DOHH2 (cell line): ENCODE measurements around the gene MAPK11.

Source experiments
- H3F3A ChIP-seq: fragments of 200-600 bp; sonication (generic), shearing (Covaris generic); 2 replicates; pipeline ENCODE4 v1.6.0; 2016; ENCODE audit warnings: antibody characterized with exemption, mild to moderate bottlenecking; ENCODE audit not compliant: control insufficient read depth, insufficient read depth
- H3K27ac ChIP-seq: fragments of 200-600 bp; sonication (generic); 2 replicates; pipeline ENCODE4 v1.5.1; 2014; ENCODE audit warnings: low read depth, mild to moderate bottlenecking, low read length, moderate library complexity
- H3K27me3 ChIP-seq: fragments of 200-600 bp; sonication (generic); 2 replicates; pipeline ENCODE4 v1.6.1; 2014; ENCODE audit warnings: mild to moderate bottlenecking, low read length, mixed read lengths; ENCODE audit not compliant: control insufficient read depth
- H3K36me3 ChIP-seq: fragments of 200-600 bp; sonication (generic); 2 replicates; pipeline ENCODE4 v1.6.1; 2014; ENCODE audit warnings: mild to moderate bottlenecking, low read length, moderate library complexity, mixed read lengths; ENCODE audit not compliant: control insufficient read depth
- H3K4me1 ChIP-seq: fragments of 200-600 bp; sonication (generic); 2 replicates; pipeline ENCODE4 v1.6.1; 2014; ENCODE audit warnings: mild to moderate bottlenecking, low read length, mixed read lengths; ENCODE audit not compliant: control insufficient read depth
- H3K4me2 ChIP-seq: fragments of 200-600 bp; sonication (generic); 2 replicates; pipeline ENCODE4 v1.6.0; 2014; ENCODE audit warnings: mild to moderate bottlenecking, low read length, moderate library complexity
- H3K4me3 ChIP-seq: fragments of 200-600 bp; sonication (generic); 2 replicates; pipeline ENCODE4 v1.5.1; 2014; ENCODE audit warnings: mild to moderate bottlenecking, low read length, mixed read lengths
- H3K79me2 ChIP-seq: fragments of 200-600 bp; sonication (generic); 2 replicates; pipeline ENCODE4 v1.6.1; 2014; ENCODE audit warnings: mild to moderate bottlenecking, low read length, mixed read lengths; ENCODE audit not compliant: control insufficient read depth
- H3K9me2 ChIP-seq: fragments of 200-600 bp; sonication (generic); replicated peaks from 2 replicates; pipeline ENCODE4 v1.6.1; 2014; ENCODE audit warnings: mild to moderate bottlenecking, low read length, mixed read lengths; ENCODE audit not compliant: control insufficient read depth
- H3K9me3 ChIP-seq: fragments of 200-600 bp; sonication (generic); 2 replicates; pipeline ENCODE4 v1.6.1; 2014; ENCODE audit warnings: antibody characterized with exemption, low read length, mixed read lengths; ENCODE audit not compliant: control insufficient read depth, insufficient read depth
- H4K20me1 ChIP-seq: fragments of 200-600 bp; sonication (generic); 2 replicates; pipeline ENCODE4 v1.6.0; 2014; ENCODE audit warnings: low read depth, mild to moderate bottlenecking, antibody characterized with exemption, low read length, moderate library complexity; ENCODE audit not compliant: control insufficient read depth, insufficient read depth
- CTCF ChIP-seq: fragments of 200-600 bp; sonication (generic); IDR thresholded peaks from one replicate; pipeline ENCODE4 v1.5.1; 2014; ENCODE audit warnings: antibody characterized with exemption, mild to moderate bottlenecking, low read depth, low read length; ENCODE audit not compliant: poor library complexity, severe bottlenecking
- EZH2phosphoT487 ChIP-seq: fragments of 200-600 bp; sonication (generic); IDR thresholded peaks from 2 replicates; pipeline ENCODE4 v1.6.1; 2017; ENCODE audit warnings: borderline replicate concordance, mild to moderate bottlenecking, antibody characterized with exemption, low read length, moderate library complexity, mixed read lengths

Gene MAPK11

GRCh38 chr22:50227579-50228215 is 42.5 kb downstream of the MAPK11 start:
- no peaks in the 10 kb centered on the region for H3K4me1 ChIP-seq
- no peak overlapping the region for H3K4me3 ChIP-seq
- no peaks in the 10 kb centered on the region for H3F3A ChIP-seq
- H3K9me3 ChIP-seq, result no peaks in the 10 kb centered on the region
- no peaks in the 10 kb centered on the region for H3K27me3 ChIP-seq
- H3K36me3 ChIP-seq, result peaks cover 34% of the 10 kb centered on the region
- H4K20me1 ChIP-seq, result no peaks in the 10 kb centered on the region
- no peak overlapping the region for H3K27ac ChIP-seq
- no peak overlapping the region for H3K4me2 ChIP-seq
- no peaks in the 10 kb centered on the region for H3K9me2 ChIP-seq
- TF ChIP-seq CTCF, result no peak
- TF ChIP-seq EZH2phosphoT487, result no peak
- no peaks in the 10 kb centered on the region for H3K79me2 ChIP-seq

DNA sequence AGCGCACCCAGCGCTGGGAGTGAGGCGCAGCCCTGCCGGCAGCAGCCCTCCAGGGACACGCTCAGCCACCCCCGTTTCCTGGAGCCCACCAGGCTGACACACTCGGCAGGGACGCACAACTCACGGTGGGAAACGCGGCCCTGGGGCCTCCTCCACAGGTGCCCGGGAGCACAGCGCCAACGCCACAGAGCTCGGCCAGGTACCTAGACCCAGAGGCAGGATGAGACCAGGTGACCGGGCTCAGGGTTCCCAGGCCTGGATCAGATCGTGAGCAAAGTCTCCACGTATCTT is 43.4 kb downstream of the MAPK11 start:
- no peaks in the 10 kb centered on the region for H3K9me2 ChIP-seq
- peaks cover 39% of the 10 kb centered on the region for H3K36me3 ChIP-seq
- H4K20me1 ChIP-seq, result no peaks in the 10 kb centered on the region
- H3K9me3 ChIP-seq, result no peaks in the 10 kb centered on the region
- H3F3A ChIP-seq, result no peaks in the 10 kb centered on the region
- no peaks in the 10 kb centered on the region for H3K79me2 ChIP-seq
- no peak overlapping the region for H3K27ac ChIP-seq
- TF ChIP-seq EZH2phosphoT487 (no peak), CTCF (no peak)
- H3K4me1 ChIP-seq, result no peaks in the 10 kb centered on the region
- no peak overlapping the region for H3K4me2 ChIP-seq
- H3K27me3 ChIP-seq, result no peaks in the 10 kb centered on the region
- H3K4me3 ChIP-seq, result no peak overlapping the region

DNA sequence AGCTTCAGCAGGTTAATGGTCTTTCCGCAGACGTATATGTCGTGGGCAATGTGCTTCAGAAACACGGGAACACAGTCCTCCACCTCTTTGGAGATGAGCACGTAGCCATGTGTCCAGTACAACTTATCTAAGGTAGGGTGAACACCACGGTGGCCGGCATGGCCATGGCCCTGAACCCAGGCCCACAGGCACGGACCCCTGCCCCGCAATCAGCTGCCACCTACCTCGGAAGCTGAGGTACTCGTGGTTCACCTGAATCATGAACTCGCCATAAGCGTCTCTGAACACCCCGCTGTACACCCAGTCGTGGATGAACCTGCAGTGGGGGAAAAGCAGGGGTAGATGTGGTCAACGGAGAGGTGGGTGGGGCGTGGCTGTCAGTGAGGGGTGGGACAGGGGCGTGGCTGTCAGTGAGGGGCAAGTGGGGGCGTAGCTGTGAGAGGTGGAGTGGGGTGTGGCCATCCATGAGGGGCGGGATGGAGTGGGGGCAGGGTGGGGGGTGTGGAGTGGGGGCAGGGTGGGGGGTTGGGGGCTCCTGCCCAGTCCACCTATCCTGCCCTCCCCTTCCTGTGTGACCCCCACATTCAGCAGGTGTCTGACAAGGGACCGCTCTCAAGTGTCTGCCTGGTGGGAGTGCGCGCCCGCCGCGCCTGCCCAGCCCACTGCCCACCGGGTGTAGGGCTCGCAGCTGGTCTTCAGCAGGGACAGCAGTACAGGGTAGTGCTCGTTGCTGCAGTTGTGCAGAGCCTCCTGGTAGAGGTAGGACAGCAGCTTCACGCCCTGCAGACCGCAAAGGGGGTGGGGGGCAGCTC is 43.9 kb downstream of the MAPK11 start:
- Histone ChIP-seq H3K4me3 (no peak overlapping the region), H3K4me1 (no peaks in the 10 kb centered on the region), H3K27ac (no peak overlapping the region), H3K9me2 (no peaks in the 10 kb centered on the region), H3F3A (no peaks in the 10 kb centered on the region), H3K36me3 (peaks cover 45% of the 10 kb centered on the region), H3K9me3 (no peaks in the 10 kb centered on the region), H3K27me3 (no peaks in the 10 kb centered on the region), H3K4me2 (no peak overlapping the region), H3K79me2 (no peaks in the 10 kb centered on the region), H4K20me1 (no peaks in the 10 kb centered on the region)
- TF ChIP-seq EZH2phosphoT487, result no peak
- TF ChIP-seq CTCF, result no peak
